K562 (cell line): Measurements from ENCODE around the gene TMEM129. TPM values are rescaled to one million over a fixed set of nuclear protein-coding genes. Genes with fewer than 3 reads are reported as not detected.

ENCODE experiments used
- ATAC-seq: fragments of 200-7000 bp; cut with Tn5 transposase; 3 replicates; pipeline ENCODE4 v1.9.1; 2020; ENCODE audit warnings: moderate library complexity
- BruUV-seq: library from RNA; stranded (reverse); fragments of 400-500 nt; replicated peaks from 2 replicates; lab custom pipeline; 2021; lab: Mats Ljungman, UMichigan
- CTCF ChIA-PET: fragments of 300-600 bp; formaldehyde crosslinking; extraction: SDS; loops from one replicate; lab custom pipeline; 2021; ENCODE audit warnings: low intra/inter-chr PET ratio; lab: Yijun Ruan, JAX
- POLR2A ChIA-PET: fragments of 300-600, 350-650 bp; sonication (Branson Sonifier 250); formaldehyde crosslinking; extraction: SDS; loops from one replicate; lab custom pipeline; 2021; ENCODE audit warnings: antibody characterized with exemption, inconsistent platforms; lab: Yijun Ruan, JAX
- DNase-seq, 4 experiments: peaks; one replicate each; pipeline versions ENCODE4 v3.0.0 to v3.0.0-alpha.2; 2011 to 2018; ENCODE audit warnings: low spot score in 3 of 4, mixed read lengths in 3 of 4; ENCODE audit errors: extremely low read depth in 1 of 4
- FAIRE-seq: peaks from 2 replicates; lab custom pipeline; 2011; peaks lifted over from hg19 to GRCh38; lab: Jason Lieb, UNC
- H2AFZ ChIP-seq: 2 replicates; pipeline ENCODE4 v1.6.0; 2011; ENCODE audit warnings: low read depth, low read length, control low read depth, inconsistent platforms
- H3K27ac ChIP-seq: fragments of 200-600 bp; 3 replicates; pipeline ENCODE4 v1.8.0; 2011; ENCODE audit warnings: low read depth, mild to moderate bottlenecking, control low read depth, inconsistent platforms, low read length, moderate library complexity, mixed read lengths; ENCODE audit errors: extremely low read depth
- H3K27me3 ChIP-seq, 2 experiments: fragments of 300-600 bp in 1 of 2; 2 replicates in 1 of 2; 3 replicates in 1 of 2; pipeline versions ENCODE4 v1.6.0 to v1.8.0; 2011; ENCODE audit warnings: inconsistent platforms in 2 of 2, low read length in 2 of 2, mild to moderate bottlenecking in 1 of 2, mixed read lengths in 1 of 2, moderate library complexity in 1 of 2; ENCODE audit not compliant: control insufficient read depth in 2 of 2, insufficient read depth in 2 of 2
- H3K36me3 ChIP-seq: fragments of 300-600 bp; 3 replicates; pipeline ENCODE4 v1.8.0; 2011; ENCODE audit warnings: mild to moderate bottlenecking, low read length, inconsistent platforms; ENCODE audit not compliant: control insufficient read depth, insufficient read depth
- H3K4me1 ChIP-seq, 2 experiments: fragments of 200-600 bp in 1 of 2; replicated peaks in 1 of 2; 2 replicates in 1 of 2; 3 replicates in 1 of 2; pipeline versions ENCODE4 v1.5.1 to v1.8.0; 2011; ENCODE audit warnings: inconsistent platforms in 2 of 2, low read length in 2 of 2, mild to moderate bottlenecking in 1 of 2, mixed read lengths in 1 of 2, moderate library complexity in 1 of 2; ENCODE audit not compliant: control insufficient read depth in 2 of 2, insufficient read depth in 2 of 2
- H3K4me2 ChIP-seq: 2 replicates; pipeline ENCODE4 v1.6.1; 2011; ENCODE audit warnings: low read length, control low read depth, inconsistent platforms, mixed read lengths; ENCODE audit not compliant: insufficient read depth
- H3K4me3 ChIP-seq: fragments of 200-600 bp; sonication (generic), shearing (Covaris generic); 2 replicates; pipeline ENCODE4 v1.5.1; 2016; ENCODE audit warnings: control low read depth, inconsistent platforms
- H3K79me2 ChIP-seq: fragments of 200-600 bp; 3 replicates; pipeline ENCODE4 v1.8.0; 2011; ENCODE audit warnings: low read length, inconsistent platforms; ENCODE audit not compliant: control insufficient read depth, insufficient read depth
- H3K9ac ChIP-seq, 2 experiments: 2 replicates each; pipeline versions ENCODE4 v1.6.0 to v1.6.1; 2011; ENCODE audit warnings: low read depth in 2 of 2, low read length in 2 of 2, control low read depth in 1 of 2, inconsistent platforms in 1 of 2, mild to moderate bottlenecking in 1 of 2, mixed read lengths in 1 of 2; ENCODE audit not compliant: insufficient read depth in 1 of 2
- H3K9me1 ChIP-seq: one replicate; pipeline ENCODE4 v1.6.0; 2011; ENCODE audit warnings: inconsistent platforms, mild to moderate bottlenecking, low read length, moderate library complexity; ENCODE audit not compliant: control insufficient read depth, insufficient read depth
- H3K9me3 ChIP-seq: replicated peaks from 2 replicates; pipeline ENCODE4 v1.5.1; 2011; ENCODE audit warnings: low read depth, low read length, inconsistent platforms; ENCODE audit not compliant: control insufficient read depth, insufficient read depth
- H4K20me1 ChIP-seq: replicated peaks from 2 replicates; pipeline ENCODE4 v1.6.1; 2011; ENCODE audit warnings: low read length, inconsistent platforms, mixed read lengths; ENCODE audit not compliant: control insufficient read depth, insufficient read depth
- FIP1L1 ChIP-seq: fragments of 200-400 bp; formaldehyde crosslinking; IDR thresholded peaks from 2 replicates; pipeline ENCODE4 v1.6.1; 2018; ENCODE audit warnings: mild to moderate bottlenecking, low read depth, low read length; ENCODE audit not compliant: poor library complexity, severe bottlenecking
- HNRNPL ChIP-seq: fragments of 200-400 bp; formaldehyde crosslinking; IDR thresholded peaks from 2 replicates; pipeline ENCODE4 v1.6.1; 2017; ENCODE audit warnings: low read depth, mild to moderate bottlenecking, low read length
- MYNN ChIP-seq, 2 experiments: sonication (generic); formaldehyde crosslinking in 1 of 2; IDR thresholded peaks; 2 replicates each; pipeline versions ENCODE4 v1.5.0 to v1.6.1; 2016 to 2020; ENCODE audit warnings: antibody characterized with exemption in 1 of 2, missing genetic modification reagents in 1 of 2
- POLR2G ChIP-seq: fragments of 200-400 bp; formaldehyde crosslinking; IDR thresholded peaks from 2 replicates; pipeline ENCODE4 v1.6.1; 2017; ENCODE audit warnings: low read depth, mild to moderate bottlenecking, antibody characterized with exemption, low read length, moderate library complexity
- RBFOX2 ChIP-seq: fragments of 200-400 bp; formaldehyde crosslinking; IDR thresholded peaks from 2 replicates; pipeline ENCODE4 v1.6.1; 2017; ENCODE audit warnings: low read depth, mild to moderate bottlenecking, low read length, moderate library complexity
- ZBTB33 ChIP-seq: sonication (generic); formaldehyde crosslinking; IDR thresholded peaks from 2 replicates; pipeline ENCODE4 v1.8.1; 2023; ENCODE audit warnings: mild to moderate bottlenecking, missing genetic modification reagents
- ZNF12 ChIP-seq: sonication (generic); formaldehyde crosslinking; IDR thresholded peaks from 2 replicates; pipeline ENCODE4 v1.4.0; 2020; ENCODE audit warnings: mild to moderate bottlenecking, missing genetic modification reagents
- WGBS: fragments of 100-300 bp; shearing (Covaris generic); methylation state at CpG from one replicate; pipeline ENCODE4 v1.1.6; 2016; ENCODE audit warnings: low coverage, mixed read lengths; ENCODE audit not compliant: insufficient coverage; ENCODE audit errors: missing lambda C conversion rate; 5-methylcytosine and 5-hydroxymethylcytosine counted together
- in situ Hi-C: fragments of 300-500 bp; cut with MboI; formaldehyde crosslinking; loops from 4 replicates; pipeline ENCODE4 v1.15.0; 2018; ENCODE audit warnings: inconsistent platforms, mixed read lengths
- intact Hi-C: fragments of 100-400 bp; cut with micrococcal nuclease; formaldehyde crosslinking; loops from 2 replicates; pipeline ENCODE4 v1.14.2; 2022
- polyA plus RNA-seq, 8 experiments: library from polyadenylated mRNA; depleted of rRNA in 4 of 8; stranded (reverse) in 5 of 8; unstranded in 3 of 8; fragments of >200 nt; fragmentation: Nextera tagmentation in 2 of 8; fragmentation: Illumina TruSeq in 1 of 8; extraction: Ambion mirVana in 2 of 8; extraction: Trizol in 1 of 8; gene quantifications; 2 replicates each; pipeline versions ENCODE4 v1.2.1 to v1.2.3, GENCODE V29; 2011 to 2014; ENCODE audit warnings: inconsistent platforms in 1 of 8, missing spikeins in 1 of 8
- total RNA-seq, 7 experiments: library from RNA; depleted of rRNA in 6 of 7; stranded (reverse); fragments of >200 nt in 6 of 7; fragmentation: Illumina TruSeq in 2 of 7; extraction: Trizol in 2 of 7; gene quantifications; 2 replicates each; pipeline versions ENCODE4 v1.2.1 to v1.2.3, GENCODE V29; 2011 to 2021; ENCODE audit warnings: low replicate concordance in 1 of 7
- TF ChIP-seq, protein P1 (sequence below): IDR thresholded peaks from 3 replicates; pipeline ENCODE4 v1.6.1; 2011; ENCODE audit warnings: borderline replicate concordance, mild to moderate bottlenecking; ENCODE audit not compliant: insufficient read length, insufficient read depth

Gene TMEM129
- total and polyA plus RNA-seq, 9 of the 15 experiments (the other 6 are each of a cell fraction or from before 2014, with no cell fraction given) = 0.34 to 47.2 (median 18.8) TPM

DNA sequence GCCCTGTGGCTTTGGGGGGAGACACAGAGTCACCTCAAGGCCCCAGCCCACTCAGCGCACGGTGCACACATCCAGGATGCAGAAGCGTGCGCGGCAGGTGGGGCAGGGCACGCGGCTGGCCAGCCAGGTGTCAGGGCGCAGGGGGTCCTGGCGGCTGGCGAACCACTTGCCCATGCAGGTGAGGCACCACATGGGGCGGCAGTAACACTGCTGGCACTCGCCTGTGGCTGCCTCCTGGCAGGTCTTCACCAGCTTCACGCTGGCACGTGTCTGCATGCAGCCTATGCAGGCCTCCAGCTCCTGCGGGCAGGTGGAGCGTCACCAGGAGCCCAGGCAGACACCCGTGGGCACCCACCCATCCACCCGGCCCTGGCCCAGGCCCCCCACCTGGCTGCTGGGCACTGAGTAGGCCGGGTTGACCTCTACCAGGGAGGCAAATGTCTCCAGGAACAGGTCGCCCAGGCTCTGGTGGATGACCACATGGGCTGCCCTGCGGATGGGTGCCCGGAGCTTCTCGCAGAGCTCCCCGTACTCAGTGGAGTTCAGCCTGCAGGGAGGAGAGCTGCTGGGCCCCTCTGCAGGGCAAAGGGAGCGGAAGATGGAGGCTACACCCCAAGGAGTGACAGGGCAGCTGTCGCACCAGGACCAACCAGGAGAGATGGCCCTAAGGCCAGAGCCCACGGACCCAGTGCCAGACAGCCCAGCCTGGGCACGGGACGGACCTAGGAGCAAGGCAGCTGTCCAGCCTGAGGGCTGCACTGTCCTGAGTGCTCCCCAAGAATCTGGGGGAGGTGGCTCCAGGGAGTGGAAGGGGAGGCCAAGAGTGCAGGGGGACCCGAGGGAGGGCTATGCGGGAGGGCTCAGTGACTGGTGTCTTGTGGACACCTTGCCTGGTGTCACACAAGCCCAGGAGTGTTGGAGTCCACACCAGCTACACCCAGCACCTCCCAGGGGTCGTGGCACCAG is 3.7 kb downstream of the TMEM129 start:
- H4K20me1 ChIP-seq = 0 out of 2 replicates have a peak, but pooled peaks cover 8% of the 10 kb centered on the region
- no peak overlapping the region for H3K4me2 ChIP-seq
- no peaks in the 10 kb centered on the region for H3K9me1 ChIP-seq
- H3K9me3 ChIP-seq = no peaks in the 10 kb centered on the region
- no peak for DNase-seq
- no peak for ATAC-seq
- no peak overlapping the region for H3K4me3 ChIP-seq
- TF ChIP-seq HNRNPL (0 out of 2 replicates have a peak, but pooled peaks have one; percentile 33), RBFOX2 (peak; percentile 62), ZBTB33 (CRISPR knock-in tag) (peak; percentile 56; the same call in 1 of the 2 replicates), ZNF12 (CRISPR knock-in tag) (no peak), MYNN (IDR thresholded peaks at IDR 0.05) (0 out of 2 replicates have a peak, but pooled peaks have one; percentile 0), MYNN (CRISPR knock-in tag; IDR thresholded peaks at IDR 0.05) (no peak), POLR2G (peak; percentile 58), FIP1L1 (peak; percentile 30)
- TF ChIP-seq, protein P1, sequence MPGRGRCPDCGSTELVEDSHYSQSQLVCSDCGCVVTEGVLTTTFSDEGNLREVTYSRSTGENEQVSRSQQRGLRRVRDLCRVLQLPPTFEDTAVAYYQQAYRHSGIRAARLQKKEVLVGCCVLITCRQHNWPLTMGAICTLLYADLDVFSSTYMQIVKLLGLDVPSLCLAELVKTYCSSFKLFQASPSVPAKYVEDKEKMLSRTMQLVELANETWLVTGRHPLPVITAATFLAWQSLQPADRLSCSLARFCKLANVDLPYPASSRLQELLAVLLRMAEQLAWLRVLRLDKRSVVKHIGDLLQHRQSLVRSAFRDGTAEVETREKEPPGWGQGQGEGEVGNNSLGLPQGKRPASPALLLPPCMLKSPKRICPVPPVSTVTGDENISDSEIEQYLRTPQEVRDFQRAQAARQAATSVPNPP = no peak
- H3K27ac ChIP-seq = no peak overlapping the region
- POLR2A ChIA-PET = interaction anchor here (1.1 to 1.2 kb wide), 2 partner anchors 9 to 369 kb away, joined by 3 to 6 read pairs; no protein-coding TSS in a partner anchor
- H3K36me3 ChIP-seq = peaks cover 43% of the 10 kb centered on the region; the same call in 2 of the 3 replicates
- no peak for FAIRE-seq
- H3K27me3 ChIP-seq = no peaks in the 10 kb centered on the region
- no TSS peak for BruUV-seq
- CTCF ChIA-PET = no interaction called here
- in situ Hi-C loops (no loop called here), intact Hi-C loops (no loop called here)
- peaks cover 13 to 76% of the 10 kb centered on the region in 2 experiments; a peak in 4 of 5 replicates for H3K4me1 ChIP-seq
- H3K79me2 ChIP-seq = peaks cover 89% of the 10 kb centered on the region
- 94% methylated on average over 24 of the region's 32 CpGs for WGBS
- no peak overlapping the region for H2AFZ ChIP-seq
- H3K9ac ChIP-seq = peak overlapping the region in 1 of 2 experiments; percentile 78; a peak in 2 of 4 replicates
